GM21786 (cell line): ENCODE data around the gene DKK3.

Experiments used
- ATAC-seq: cut with Tn5 transposase; IDR thresholded peaks from one replicate; pipeline ENCODE4 v1.9.1; 2021; ENCODE audit not compliant: unreplicated experiment

Gene DKK3

GRCh38 chr11:12031856-12032544 lies 23.6 kb upstream of the DKK3 start:
- ATAC-seq, result no peak

- ATAC-seq, result no peak
These were observed 21.4 kb upstream of the DKK3 start for GRCh38 chr11:12029738-12030363.

- ATAC-seq, result no peak
These were observed 20.7 kb upstream of the DKK3 start for GRCh38 chr11:12029119-12029518.

GRCh38 chr11:12028303-12028702 lies 19.9 kb upstream of the DKK3 start:
- no peak for ATAC-seq

- ATAC-seq, result no peak
These were observed 18.1 kb upstream of the DKK3 start for GRCh38 chr11:12026331-12027211.

GRCh38 chr11:12024254-12024926 lies 16.0 kb upstream of the DKK3 start:
- no peak for ATAC-seq

- no peak for ATAC-seq
These were observed 14.6 kb upstream of the DKK3 start for GRCh38 chr11:12023015-12023414.

- ATAC-seq, result no peak
These were observed 12.1 kb upstream of the DKK3 start for GRCh38 chr11:12020546-12020945.

- ATAC-seq, result no peak
These were observed 11.5 kb upstream of the DKK3 start for GRCh38 chr11:12019866-12020416.

GRCh38 chr11:12019337-12019736 lies 10.9 kb upstream of the DKK3 start:
- no peak for ATAC-seq

GRCh38 chr11:12017865-12018453 lies 9.5 kb upstream of the DKK3 start:
- no peak for ATAC-seq

GRCh38 chr11:12017243-12017678 lies 8.8 kb upstream of the DKK3 start:
- ATAC-seq, result no peak

GRCh38 chr11:12016246-12016645 lies 7.8 kb upstream of the DKK3 start:
- ATAC-seq, result no peak

GRCh38 chr11:12015486-12015885 lies 7.1 kb upstream of the DKK3 start:
- ATAC-seq, result no peak

- no peak for ATAC-seq
These were observed 5.4 kb upstream of the DKK3 start for GRCh38 chr11:12013781-12014180.

- ATAC-seq, result no peak
These were observed 1.3 kb upstream of the DKK3 start for GRCh38 chr11:12009617-12010321.

GRCh38 chr11:12008790-12009616 lies 577 bp upstream of the DKK3 start:
- no peak for ATAC-seq

GRCh38 chr11:12007230-12007593 lies 1.2 kb downstream of the DKK3 start:
- ATAC-seq, result no peak

GRCh38 chr11:12006552-12007229 lies 1.7 kb downstream of the DKK3 start:
- ATAC-seq, result no peak
